GM18873 (cell line): ENCODE data around the gene TAX1BP1.
A peak's percentile ranks its signal among the peaks of the same experiment; 100 is the strongest.
"Not testable (repeated sequence)": the region's sequence is repeated elsewhere in the genome, so short reads cannot be mapped to it uniquely, and the experiment has no call there.

Experiments
- ATAC-seq: cut with Tn5 transposase; IDR thresholded peaks from one replicate; pipeline ENCODE4 v1.9.1; 2021; ENCODE audit warnings: mild to moderate bottlenecking, moderate library complexity, moderate number of reproducible peaks; ENCODE audit not compliant: unreplicated experiment, low FRiP score

TAX1BP1 gene

GRCh38 chr7:27737178-27737577 is 2.8 kb upstream of the TAX1BP1 start:
- no peak for ATAC-seq

GRCh38 chr7:27737616-27738015 is 2.3 kb upstream of the TAX1BP1 start:
- ATAC-seq = no peak

GRCh38 chr7:27739301-27739908 is 557 bp upstream of the TAX1BP1 start:
- ATAC-seq = peak; percentile 37

GRCh38 chr7:27740449-27741086 is 606 bp downstream of the TAX1BP1 start:
- peak; percentile 62 for ATAC-seq

- ATAC-seq = not testable (repeated sequence)
Measured at GRCh38 chr7:27742091-27742710, 2.2 kb downstream of the TAX1BP1 start.

- ATAC-seq = no peak
Measured at GRCh38 chr7:27745064-27745583, 5.2 kb downstream of the TAX1BP1 start.

- ATAC-seq = no peak
Measured at GRCh38 chr7:27746486-27746885, 6.5 kb downstream of the TAX1BP1 start.

- ATAC-seq = no peak
Measured at GRCh38 chr7:27746978-27747377, 7.0 kb downstream of the TAX1BP1 start.

- no peak for ATAC-seq
Measured at GRCh38 chr7:27747589-27748368, 7.8 kb downstream of the TAX1BP1 start.

GRCh38 chr7:27750316-27750715 is 10.4 kb downstream of the TAX1BP1 start:
- ATAC-seq = no peak

- no peak for ATAC-seq
Measured at GRCh38 chr7:27751888-27752660, 12.1 kb downstream of the TAX1BP1 start.

GRCh38 chr7:27753863-27754262 is 13.9 kb downstream of the TAX1BP1 start:
- no peak for ATAC-seq

GRCh38 chr7:27756298-27756697 is 16.3 kb downstream of the TAX1BP1 start:
- ATAC-seq = no peak

GRCh38 chr7:27759491-27759890 is 19.5 kb downstream of the TAX1BP1 start:
- no peak for ATAC-seq

GRCh38 chr7:27762062-27762461 is 22.1 kb downstream of the TAX1BP1 start:
- ATAC-seq = no peak

GRCh38 chr7:27763983-27764508 is 24.1 kb downstream of the TAX1BP1 start:
- ATAC-seq = no peak

- no peak for ATAC-seq
Measured at GRCh38 chr7:27765841-27766240, 25.9 kb downstream of the TAX1BP1 start.

GRCh38 chr7:27767374-27767773 is 27.4 kb downstream of the TAX1BP1 start:
- ATAC-seq = no peak

- no peak for ATAC-seq
Measured at GRCh38 chr7:27771111-27771510, 31.1 kb downstream of the TAX1BP1 start.
